CD14-positive monocyte (primary cell): Measurements from ENCODE around the gene ELANE. TPM values are rescaled to one million over a fixed set of nuclear protein-coding genes. Genes with fewer than 3 reads are reported as not detected.

Experiments
- DNase-seq, 3 donors: peaks; one replicate each; pipeline ENCODE4 v3.0.0-alpha.2; 2011 to 2022
- H2AFZ ChIP-seq: 2 replicates; pipeline ENCODE4 v1.6.0; 2012; ENCODE audit warnings: mild to moderate bottlenecking, low read depth, low read length, inconsistent platforms; ENCODE audit not compliant: insufficient read depth, poor library complexity, severe bottlenecking
- H3K27ac ChIP-seq, 2 donors: 1 replicate in 1 of 2; 2 replicates in 1 of 2; pipeline ENCODE4 v1.5.1; 2012 to 2013; ENCODE audit warnings: low read length in 2 of 2, control low read depth in 1 of 2, inconsistent platforms in 1 of 2, low read depth in 1 of 2, mild to moderate bottlenecking in 1 of 2
- H3K27me3 ChIP-seq, 2 donors: one replicate each; pipeline versions ENCODE4 v1.6.0 to v1.6.1; 2011 to 2013; ENCODE audit warnings: low read length in 2 of 2; ENCODE audit not compliant: control insufficient read depth in 2 of 2, insufficient read depth in 2 of 2
- H3K36me3 ChIP-seq, 2 donors: replicated peaks in 1 of 2; 1 replicate in 1 of 2; 2 replicates in 1 of 2; pipeline versions ENCODE4 v1.5.1 to v1.6.1; 2012 to 2013; ENCODE audit warnings: low read length in 2 of 2, control low read depth in 1 of 2, inconsistent platforms in 1 of 2, mild to moderate bottlenecking in 1 of 2; ENCODE audit not compliant: insufficient read depth in 2 of 2, control insufficient read depth in 1 of 2
- H3K4me1 ChIP-seq, 2 donors: 1 replicate in 1 of 2; 2 replicates in 1 of 2; pipeline versions ENCODE4 v1.5.1 to v1.6.1; 2012 to 2013; ENCODE audit warnings: low read length in 2 of 2, control low read depth in 1 of 2, inconsistent platforms in 1 of 2, mild to moderate bottlenecking in 1 of 2, moderate library complexity in 1 of 2; ENCODE audit not compliant: insufficient read depth in 2 of 2, control insufficient read depth in 1 of 2
- H3K4me2 ChIP-seq: replicated peaks from 2 replicates; pipeline ENCODE3; 2012; ENCODE audit warnings: low read length, moderate library complexity, mild to moderate bottlenecking; ENCODE audit not compliant: poor library complexity, severe bottlenecking; ENCODE audit errors: extremely low read depth
- H3K4me3 ChIP-seq, 3 experiments: fragments of 200-600 bp in 1 of 3; sonication (generic) in 1 of 3; replicated peaks in 1 of 3; 1 replicate in 2 of 3; 2 replicates in 1 of 3; pipeline ENCODE4 v1.5.1; 2011 to 2013; ENCODE audit warnings: low read length in 3 of 3, mild to moderate bottlenecking in 3 of 3, control low read depth in 2 of 3, low read depth in 2 of 3, inconsistent platforms in 1 of 3, moderate library complexity in 1 of 3
- H3K79me2 ChIP-seq: 2 replicates; pipeline ENCODE4 v1.6.0; 2012; ENCODE audit warnings: mild to moderate bottlenecking, control low read depth, inconsistent platforms, low read length, moderate library complexity; ENCODE audit not compliant: insufficient read depth
- H3K9ac ChIP-seq: 2 replicates; pipeline ENCODE4 v1.6.0; 2017; ENCODE audit warnings: low read length, mild to moderate bottlenecking; ENCODE audit not compliant: insufficient read depth, poor library complexity, severe bottlenecking
- H3K9me3 ChIP-seq, 2 donors: replicated peaks in 1 of 2; 1 replicate in 1 of 2; 2 replicates in 1 of 2; pipeline versions ENCODE4 v1.5.1 to v1.6.1; 2012 to 2013; ENCODE audit warnings: low read length in 2 of 2, control low read depth in 1 of 2; ENCODE audit not compliant: control insufficient read depth in 1 of 2, insufficient read depth in 1 of 2
- H4K20me1 ChIP-seq: 2 replicates; pipeline ENCODE4 v1.6.0; 2012; ENCODE audit warnings: mild to moderate bottlenecking, low read length, control low read depth, moderate library complexity; ENCODE audit not compliant: insufficient read depth
- H3K27ac Mint-ChIP-seq, 7 donors: one replicate each; pipeline ENCODE4 v1.8.0; 2020; ENCODE audit warnings: mild to moderate bottlenecking in 7 of 7, mixed read lengths in 7 of 7, moderate library complexity in 6 of 7, inconsistent platforms in 2 of 7
- H3K27me3 Mint-ChIP-seq, 3 donors: one replicate each; pipeline ENCODE4 v1.8.0; 2021 to 2022; ENCODE audit warnings: low read depth in 3 of 3, mild to moderate bottlenecking in 3 of 3, mixed read lengths in 3 of 3, moderate library complexity in 3 of 3, inconsistent platforms in 1 of 3
- H3K36me3 Mint-ChIP-seq, 2 donors: one replicate each; pipeline ENCODE4 v1.8.0; 2020; ENCODE audit warnings: mixed read lengths in 2 of 2, inconsistent platforms in 1 of 2, mild to moderate bottlenecking in 1 of 2
- H3K4me1 Mint-ChIP-seq: one replicate; pipeline ENCODE4 v1.8.0; 2020; ENCODE audit warnings: mild to moderate bottlenecking, mixed read lengths
- H3K4me3 Mint-ChIP-seq, 2 donors: one replicate each; pipeline ENCODE4 v1.8.0; 2020; ENCODE audit warnings: mild to moderate bottlenecking in 2 of 2, mixed read lengths in 2 of 2, moderate library complexity in 1 of 2
- H3K9me3 Mint-ChIP-seq, 7 donors: one replicate each; pipeline ENCODE4 v1.8.0; 2020 to 2022; ENCODE audit warnings: mixed read lengths in 7 of 7, mild to moderate bottlenecking in 6 of 7, moderate library complexity in 6 of 7, inconsistent platforms in 2 of 7
- CTCF ChIP-seq: fragments of 200-600 bp; IDR thresholded peaks from one replicate; pipeline ENCODE4 v1.8.0; 2022; ENCODE audit warnings: antibody characterized with exemption, mild to moderate bottlenecking
- WGBS: methylation state at CpG from one replicate; pipeline ENCODE4 v1.1.5; 2013; ENCODE audit warnings: missing lambda C conversion rate; ENCODE audit not compliant: insufficient coverage; 5-methylcytosine and 5-hydroxymethylcytosine counted together
- intact Hi-C, 2 donors: fragments of 100-400 bp; cut with micrococcal nuclease; formaldehyde crosslinking; loops; one replicate each; pipeline versions ENCODE4 v1.15.0 to v1.15.1; 2023
- polyA plus RNA-seq, 3 donors: library from polyadenylated mRNA; depleted of rRNA in 1 of 3; unstranded in 2 of 3; stranded (reverse) in 1 of 3; fragments of 300-500 nt in 2 of 3; fragments of >200 nt in 1 of 3; fragmentation: Illumina TruSeq in 2 of 3; gene quantifications; 1 replicate in 2 of 3; 2 replicates in 1 of 3; pipeline ENCODE4 v1.2.3, GENCODE V29; 2012 to 2021

The ELANE gene
- polyA plus RNA-seq, 3 donors, result 0.61 to 2.0 (median 1.3) TPM

GRCh38 chr19:901216-902092 is 49.4 kb downstream of the ELANE start:
- H3K27me3 ChIP-seq, result no peaks in the 10 kb centered on the region
- no peaks in the 10 kb centered on the region for H3K9me3 Mint-ChIP-seq
- H3K27ac ChIP-seq, result no peak overlapping the region
- H3K4me3 Mint-ChIP-seq, result no peak overlapping the region
- peaks cover 36 to 47% of the 10 kb centered on the region in 2 donors for H3K36me3 ChIP-seq
- peaks cover 40 to 79% of the 10 kb centered on the region in 2 donors for H3K36me3 Mint-ChIP-seq
- peaks cover 85% of the 10 kb centered on the region for H4K20me1 ChIP-seq
- H3K9ac ChIP-seq, result no peak overlapping the region
- no peak overlapping the region for H3K27ac Mint-ChIP-seq
- no peak for TF ChIP-seq CTCF
- H3K4me1 ChIP-seq, result no peaks in the 10 kb centered on the region
- peaks cover 28% of the 10 kb centered on the region for H3K79me2 ChIP-seq
- 96% methylated on average over 24 of the region's 27 CpGs for WGBS
- no peak overlapping the region for H2AFZ ChIP-seq
- no peaks in the 10 kb centered on the region for H3K9me3 ChIP-seq
- no peak overlapping the region for H3K4me3 ChIP-seq
- no peak overlapping the region for H3K4me2 ChIP-seq
- no peak for DNase-seq
- intact Hi-C loops, result no loop called here
- peaks cover 2% of the 10 kb centered on the region for H3K4me1 Mint-ChIP-seq
- H3K27me3 Mint-ChIP-seq, result peaks cover 0 to 4% (median 3%) of the 10 kb centered on the region in 3 donors

GRCh38 chr19:902093-902370 is 49.9 kb downstream of the ELANE start:
- H3K9ac ChIP-seq, result no peak overlapping the region
- Mint-ChIP-seq H3K36me3 (peaks cover 36 to 76% of the 10 kb centered on the region in 2 donors), H3K27ac (no peak overlapping the region), H3K9me3 (no peaks in the 10 kb centered on the region), H3K4me3 (no peak overlapping the region), H3K4me1 (peaks cover 8% of the 10 kb centered on the region), H3K27me3 (peaks cover 0 to 4% (median 0%) of the 10 kb centered on the region in 3 donors)
- no peak overlapping the region for H3K27ac ChIP-seq
- H2AFZ ChIP-seq, result no peak overlapping the region
- TF ChIP-seq CTCF, result no peak
- peaks cover 3 to 4% of the 10 kb centered on the region in 2 donors for H3K4me1 ChIP-seq
- DNase-seq, result no peak
- intact Hi-C loops, result no loop called here
- peaks cover 31 to 41% of the 10 kb centered on the region in 2 donors for H3K36me3 ChIP-seq
- peaks cover 34% of the 10 kb centered on the region for H3K79me2 ChIP-seq
- no peaks in the 10 kb centered on the region for H3K27me3 ChIP-seq
- peaks cover 85% of the 10 kb centered on the region for H4K20me1 ChIP-seq
- WGBS, result 100% methylated on average over 1 of the region's 7 CpGs
- no peak overlapping the region for H3K4me2 ChIP-seq
- no peaks in the 10 kb centered on the region for H3K9me3 ChIP-seq
- no peak overlapping the region for H3K4me3 ChIP-seq
